COLO668 (cell line): Measurements from ENCODE around the gene MRTFA.

Source experiments
- DNase-seq: peaks from one replicate; lab custom pipeline; 2025; ENCODE audit not compliant: unreplicated experiment; lab: John Stamatoyannopoulos, UW

Gene MRTFA

GRCh38 chr22:40433416-40434090 lies 203.0 kb downstream of the MRTFA start:
- no peak for DNase-seq

- no peak for DNase-seq
Measured at GRCh38 chr22:40432625-40433024, 203.9 kb downstream of the MRTFA start.

GRCh38 chr22:40432157-40432556 lies 204.4 kb downstream of the MRTFA start:
- DNase-seq: no peak

- no peak for DNase-seq
Measured at GRCh38 chr22:40430991-40431390, 205.5 kb downstream of the MRTFA start.

GRCh38 chr22:40429481-40429880 lies 207.0 kb downstream of the MRTFA start:
- no peak for DNase-seq

GRCh38 chr22:40428796-40429195 lies 207.7 kb downstream of the MRTFA start:
- no peak for DNase-seq

GRCh38 chr22:40426594-40427333 lies 209.8 kb downstream of the MRTFA start:
- DNase-seq: peak; percentile 81

- no peak for DNase-seq
Measured at GRCh38 chr22:40425082-40425481, 211.4 kb downstream of the MRTFA start.

GRCh38 chr22:40423882-40424640 lies 212.5 kb downstream of the MRTFA start:
- DNase-seq: no peak

GRCh38 chr22:40423310-40423688 lies 213.2 kb downstream of the MRTFA start:
- DNase-seq: no peak

GRCh38 chr22:40422558-40423309 lies 213.8 kb downstream of the MRTFA start:
- DNase-seq: no peak

GRCh38 chr22:40421941-40422340 lies 214.6 kb downstream of the MRTFA start:
- no peak for DNase-seq

GRCh38 chr22:40421082-40421350 lies 215.5 kb downstream of the MRTFA start:
- DNase-seq: no peak

- no peak for DNase-seq
Measured at GRCh38 chr22:40420341-40421081, 216.0 kb downstream of the MRTFA start.

GRCh38 chr22:40419718-40420117 lies 216.8 kb downstream of the MRTFA start:
- no peak for DNase-seq

- peak; percentile 79 for DNase-seq
Measured at GRCh38 chr22:40418366-40419201, 217.9 kb downstream of the MRTFA start.

- DNase-seq: no peak
Measured at GRCh38 chr22:40417881-40418280, 218.6 kb downstream of the MRTFA start.

- DNase-seq: no peak
Measured at GRCh38 chr22:40417041-40417440, 219.5 kb downstream of the MRTFA start.

GRCh38 chr22:40416636-40417035 lies 219.9 kb downstream of the MRTFA start:
- DNase-seq: no peak

- DNase-seq: no peak
Measured at GRCh38 chr22:40416267-40416570, 220.3 kb downstream of the MRTFA start.
